Activated B cell treated with CpG ODN at 0.5 μM for 24 hours (primary cell): ENCODE measurements around the gene RIMS1. TPM values are rescaled to one million over a fixed set of nuclear protein-coding genes. Genes with fewer than 3 reads are reported as not detected.
"Not testable (repeated sequence)": the region's sequence is repeated elsewhere in the genome, so short reads cannot be mapped to it uniquely, and the experiment has no call there.

ENCODE experiments used
- ATAC-seq: fragments of 200-7000 bp; cut with Tn5 transposase; one replicate; pipeline ENCODE4 v1.10.0; 2021; ENCODE audit warnings: low read depth, mild to moderate bottlenecking, moderate library complexity
- CTCF ChIA-PET: fragments of 350-600 bp; sonication (Branson Sonifier 250); formaldehyde crosslinking; loops from one replicate; lab custom pipeline; 2021; ENCODE audit warnings: antibody characterized with exemption; lab: Charles Lee
- POLR2A ChIA-PET: fragments of 350-600 bp; sonication (Branson Sonifier 250); formaldehyde crosslinking; loops from one replicate; lab custom pipeline; 2021; ENCODE audit warnings: antibody characterized with exemption; lab: Charles Lee
- DNase-seq: peaks from one replicate; pipeline ENCODE4 v3.0.0; 2022
- H3K27ac Mint-ChIP-seq: one replicate; pipeline ENCODE4 v1.8.0; 2020; ENCODE audit warnings: mixed read lengths
- H3K27me3 Mint-ChIP-seq: one replicate; pipeline ENCODE4 v1.8.0; 2021; ENCODE audit warnings: mixed read lengths
- H3K36me3 Mint-ChIP-seq: one replicate; pipeline ENCODE4 v1.8.0; 2021; ENCODE audit warnings: low read depth, mixed read lengths
- H3K4me1 Mint-ChIP-seq: one replicate; pipeline ENCODE4 v1.8.0; 2021; ENCODE audit warnings: mixed read lengths
- H3K4me3 Mint-ChIP-seq: one replicate; pipeline ENCODE4 v1.8.0; 2020; ENCODE audit warnings: mild to moderate bottlenecking, mixed read lengths
- H3K9me3 Mint-ChIP-seq: one replicate; pipeline ENCODE4 v1.8.0; 2020; ENCODE audit warnings: mixed read lengths
- CTCF ChIP-seq: fragments of 200-600 bp; IDR thresholded peaks from one replicate; pipeline ENCODE4 v1.8.0; 2022; ENCODE audit warnings: antibody characterized with exemption, mild to moderate bottlenecking
- intact Hi-C: fragments of 100-400 bp; cut with micrococcal nuclease; formaldehyde crosslinking; loops from one replicate; pipeline ENCODE4 v1.15.1; 2024
- total RNA-seq: library from RNA; stranded (reverse); gene quantifications from 2 replicates; pipeline ENCODE4 v1.2.3, GENCODE V29; 2022

The RIMS1 gene
- total RNA-seq, 1 donor from 2014 or later: not detected

- intact Hi-C loops: no loop called here
- ATAC-seq (no peak), DNase-seq (no peak)
- no peaks in the 10 kb centered on the region for H3K36me3 Mint-ChIP-seq
- no peaks in the 10 kb centered on the region for H3K27me3 Mint-ChIP-seq
- no peak overlapping the region for H3K4me3 Mint-ChIP-seq
- no peak for TF ChIP-seq CTCF
- H3K9me3 Mint-ChIP-seq: peaks cover 3% of the 10 kb centered on the region
- no peaks in the 10 kb centered on the region for H3K4me1 Mint-ChIP-seq
- POLR2A ChIA-PET: no interaction called here
- CTCF ChIA-PET: no interaction called here
- no peak overlapping the region for H3K27ac Mint-ChIP-seq
These were observed 116.1 kb downstream of the RIMS1 start for GRCh38 chr6:72002415-72002814.

- ATAC-seq, DNase-seq, CTCF ChIA-PET, POLR2A ChIA-PET, H3K9me3 Mint-ChIP-seq, intact Hi-C loops, H3K27ac Mint-ChIP-seq, H3K36me3 Mint-ChIP-seq, H3K4me3 Mint-ChIP-seq, H3K4me1 Mint-ChIP-seq, H3K27me3 Mint-ChIP-seq: not testable (repeated sequence)
These were observed 120.2 kb downstream of the RIMS1 start for GRCh38 chr6:72006591-72006990.

GRCh38 chr6:72022830-72023229 lies 136.5 kb downstream of the RIMS1 start:
- POLR2A ChIA-PET: no interaction called here
- Mint-ChIP-seq H3K4me1 (no peaks in the 10 kb centered on the region), H3K27me3 (no peaks in the 10 kb centered on the region), H3K4me3 (no peak overlapping the region), H3K27ac (no peak overlapping the region), H3K9me3 (no peaks in the 10 kb centered on the region), H3K36me3 (no peaks in the 10 kb centered on the region)
- CTCF ChIA-PET: no interaction called here
- no peak for TF ChIP-seq CTCF
- intact Hi-C loops: no loop called here
- no peak for DNase-seq
- ATAC-seq: no peak

GRCh38 chr6:72031471-72031870 lies 145.1 kb downstream of the RIMS1 start:
- H3K4me1 Mint-ChIP-seq: no peaks in the 10 kb centered on the region
- POLR2A ChIA-PET: no interaction called here
- TF ChIP-seq CTCF: no peak
- no peak overlapping the region for H3K27ac Mint-ChIP-seq
- intact Hi-C loops: no loop called here
- ATAC-seq (no peak), DNase-seq (no peak)
- no peaks in the 10 kb centered on the region for H3K9me3 Mint-ChIP-seq
- no peaks in the 10 kb centered on the region for H3K36me3 Mint-ChIP-seq
- CTCF ChIA-PET: no interaction called here
- no peak overlapping the region for H3K4me3 Mint-ChIP-seq
- no peaks in the 10 kb centered on the region for H3K27me3 Mint-ChIP-seq

GRCh38 chr6:72032086-72032485 lies 145.7 kb downstream of the RIMS1 start:
- no peaks in the 10 kb centered on the region for H3K9me3 Mint-ChIP-seq
- DNase-seq (no peak), ATAC-seq (no peak)
- H3K36me3 Mint-ChIP-seq: no peaks in the 10 kb centered on the region
- TF ChIP-seq CTCF: no peak
- H3K4me1 Mint-ChIP-seq: no peaks in the 10 kb centered on the region
- ChIA-PET CTCF (no interaction called here), POLR2A (no interaction called here)
- no peak overlapping the region for H3K27ac Mint-ChIP-seq
- H3K27me3 Mint-ChIP-seq: peaks cover 3% of the 10 kb centered on the region
- no peak overlapping the region for H3K4me3 Mint-ChIP-seq
- intact Hi-C loops: no loop called here

- intact Hi-C loops: no loop called here
- no peaks in the 10 kb centered on the region for H3K4me1 Mint-ChIP-seq
- no peak for TF ChIP-seq CTCF
- no peaks in the 10 kb centered on the region for H3K36me3 Mint-ChIP-seq
- no peak for DNase-seq
- CTCF ChIA-PET: no interaction called here
- no peaks in the 10 kb centered on the region for H3K9me3 Mint-ChIP-seq
- no peak overlapping the region for H3K4me3 Mint-ChIP-seq
- no peak for ATAC-seq
- H3K27me3 Mint-ChIP-seq: peaks cover 4% of the 10 kb centered on the region
- POLR2A ChIA-PET: no interaction called here
- H3K27ac Mint-ChIP-seq: no peak overlapping the region
These were observed 149.1 kb downstream of the RIMS1 start for GRCh38 chr6:72035486-72035885.
